IPS-20b (cell line): Measurements from ENCODE around the gene CLDN24.

Experiments
- H3K27ac ChIP-seq: one replicate; pipeline ENCODE4 v1.5.1; 2013; ENCODE audit warnings: low read length
- H3K27me3 ChIP-seq: 2 replicates; pipeline ENCODE4 v1.6.1; 2013; ENCODE audit warnings: mild to moderate bottlenecking, low read length, inconsistent platforms; ENCODE audit not compliant: insufficient read depth
- H3K36me3 ChIP-seq: 2 replicates; pipeline ENCODE4 v1.6.1; 2013; ENCODE audit warnings: low read depth, mild to moderate bottlenecking, inconsistent platforms, low read length, moderate library complexity; ENCODE audit not compliant: insufficient read depth
- H3K4me1 ChIP-seq: 2 replicates; pipeline ENCODE4 v1.6.1; 2013; ENCODE audit warnings: mild to moderate bottlenecking, control low read depth, inconsistent platforms, low read length, moderate library complexity; ENCODE audit not compliant: insufficient read depth
- H3K4me3 ChIP-seq: 2 replicates; pipeline ENCODE4 v1.5.1; 2013; ENCODE audit warnings: mild to moderate bottlenecking, low read length, inconsistent platforms
- H3K9ac ChIP-seq: 2 replicates; pipeline ENCODE4 v1.6.1; 2013; ENCODE audit warnings: low read depth, mild to moderate bottlenecking, inconsistent platforms, low read length, moderate library complexity
- H3K9me3 ChIP-seq: 2 replicates; pipeline ENCODE4 v1.6.1; 2013; ENCODE audit warnings: mild to moderate bottlenecking, low read depth, low read length, inconsistent platforms; ENCODE audit not compliant: insufficient read depth

Gene CLDN24

DNA sequence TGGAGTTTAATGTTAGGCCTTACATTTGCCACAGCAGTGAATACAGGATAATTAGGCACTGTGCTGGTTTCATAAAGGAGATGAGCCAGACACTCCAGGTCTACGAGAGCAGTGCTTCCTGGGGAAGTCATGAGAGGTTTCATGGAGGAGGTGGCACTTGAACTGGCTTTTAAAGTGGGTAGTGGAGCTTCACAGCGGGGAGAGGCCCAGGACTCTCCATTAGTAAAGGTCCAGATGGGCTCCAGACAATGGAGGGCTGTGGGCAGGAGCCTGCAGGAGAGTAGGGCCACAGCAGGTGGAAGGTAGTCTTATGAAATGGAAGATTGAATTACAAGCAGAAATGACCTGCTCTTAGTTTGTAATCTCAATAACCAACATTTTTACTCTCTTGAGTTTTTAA is 31.2 kb downstream of the CLDN24 start:
- Histone ChIP-seq H3K9me3 (no peaks in the 10 kb centered on the region), H3K4me1 (no peaks in the 10 kb centered on the region), H3K27me3 (no peaks in the 10 kb centered on the region), H3K27ac (no peak overlapping the region), H3K36me3 (peaks cover 88% of the 10 kb centered on the region), H3K4me3 (no peak overlapping the region), H3K9ac (no peak overlapping the region)

DNA sequence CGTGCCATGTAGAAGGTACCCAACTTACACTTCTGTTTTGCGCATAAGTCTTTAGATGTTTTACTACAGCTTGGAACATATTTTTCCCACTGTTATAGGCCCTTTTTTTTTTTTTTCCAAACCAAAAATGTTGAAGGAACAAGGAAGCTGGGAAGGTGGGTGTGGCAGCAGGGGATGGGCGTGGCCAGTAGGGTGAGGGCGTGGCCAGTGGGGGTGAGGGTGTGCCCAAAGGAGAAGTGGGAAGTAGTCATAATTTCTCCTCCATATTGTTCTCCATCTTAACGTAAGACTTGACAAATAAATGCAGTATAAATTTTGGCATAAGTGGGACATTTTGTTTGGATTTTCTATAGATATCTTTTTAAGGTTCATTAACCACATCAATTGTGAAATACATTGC is 32.5 kb downstream of the CLDN24 start:
- H3K9me3 ChIP-seq: no peaks in the 10 kb centered on the region
- H3K27me3 ChIP-seq: no peaks in the 10 kb centered on the region
- peaks cover 88% of the 10 kb centered on the region for H3K36me3 ChIP-seq
- no peaks in the 10 kb centered on the region for H3K4me1 ChIP-seq
- H3K4me3 ChIP-seq: no peak overlapping the region
- no peak overlapping the region for H3K9ac ChIP-seq
- no peak overlapping the region for H3K27ac ChIP-seq

DNA sequence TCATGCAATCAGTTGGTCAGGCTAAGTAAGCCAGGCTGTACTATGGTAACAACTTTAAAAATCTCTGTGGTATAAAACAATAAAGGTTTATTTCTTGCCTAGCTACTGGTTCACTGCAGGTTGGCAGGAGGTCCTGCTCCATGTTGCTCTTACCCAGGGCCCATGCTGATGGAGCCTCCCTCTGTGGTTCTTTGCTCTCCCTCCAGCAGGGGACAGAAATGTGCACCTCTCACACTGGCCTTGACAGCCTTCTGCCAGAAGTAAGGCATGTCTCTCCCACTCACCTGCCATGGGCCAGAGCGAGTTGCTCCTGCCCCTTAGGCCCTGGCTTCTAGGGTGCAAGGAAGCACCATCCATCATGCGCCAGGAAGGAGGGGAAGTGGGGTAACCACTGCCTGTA is 33.3 kb downstream of the CLDN24 start:
- Histone ChIP-seq H3K36me3 (peaks cover 88% of the 10 kb centered on the region), H3K27ac (no peak overlapping the region), H3K4me1 (no peaks in the 10 kb centered on the region), H3K9ac (no peak overlapping the region), H3K9me3 (no peaks in the 10 kb centered on the region), H3K27me3 (no peaks in the 10 kb centered on the region), H3K4me3 (no peak overlapping the region)

GRCh38 chr4:183287677-183288076 is 34.5 kb downstream of the CLDN24 start:
- Histone ChIP-seq H3K27me3 (no peaks in the 10 kb centered on the region), H3K4me3 (no peak overlapping the region), H3K9ac (no peak overlapping the region), H3K4me1 (no peaks in the 10 kb centered on the region), H3K27ac (no peak overlapping the region), H3K9me3 (no peaks in the 10 kb centered on the region), H3K36me3 (peaks cover 93% of the 10 kb centered on the region)

- Histone ChIP-seq H3K4me3 (no peak overlapping the region), H3K9me3 (no peaks in the 10 kb centered on the region), H3K4me1 (no peaks in the 10 kb centered on the region), H3K27me3 (no peaks in the 10 kb centered on the region), H3K9ac (no peak overlapping the region), H3K36me3 (peaks cover 93% of the 10 kb centered on the region), H3K27ac (no peak overlapping the region)
These were observed 34.9 kb downstream of the CLDN24 start for GRCh38 chr4:183287309-183287659.

GRCh38 chr4:183286590-183287308 is 35.5 kb downstream of the CLDN24 start:
- no peak overlapping the region for H3K9ac ChIP-seq
- H3K27me3 ChIP-seq: no peaks in the 10 kb centered on the region

GRCh38 chr4:183285886-183286285 is 36.3 kb downstream of the CLDN24 start:
- Histone ChIP-seq H3K9me3 (no peaks in the 10 kb centered on the region), H3K27me3 (no peaks in the 10 kb centered on the region), H3K4me3 (no peak overlapping the region), H3K4me1 (no peaks in the 10 kb centered on the region), H3K27ac (no peak overlapping the region), H3K36me3 (peaks cover 98% of the 10 kb centered on the region), H3K9ac (no peak overlapping the region)

More at GRCh38 chr4:183286590-183287308, 35.5 kb downstream of the CLDN24 start:
- no peak overlapping the region for H3K4me3 ChIP-seq
- H3K36me3 ChIP-seq: peaks cover 96% of the 10 kb centered on the region
- H3K27ac ChIP-seq: no peak overlapping the region
- H3K4me1 ChIP-seq: no peaks in the 10 kb centered on the region
- no peaks in the 10 kb centered on the region for H3K9me3 ChIP-seq

DNA sequence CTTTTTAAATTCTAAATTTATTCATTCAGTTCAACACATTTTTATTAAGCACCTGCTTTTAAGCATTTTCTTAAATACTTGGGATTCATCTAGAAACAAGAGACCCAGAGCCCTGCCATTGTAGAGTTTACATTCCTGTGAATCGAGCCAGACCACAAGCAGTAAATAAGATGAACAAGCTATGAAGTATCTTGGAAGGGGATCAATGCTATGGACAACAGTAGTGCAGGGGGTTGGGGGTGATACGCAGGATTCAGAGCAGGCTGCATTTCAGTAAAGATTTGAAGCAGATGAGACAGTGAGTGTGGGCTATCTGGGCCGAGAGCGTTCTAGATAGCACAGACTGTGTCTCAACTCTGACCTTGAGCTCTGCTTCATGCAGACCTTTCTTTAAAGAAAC is 37.3 kb downstream of the CLDN24 start:
- Histone ChIP-seq H3K9ac (no peak overlapping the region), H3K9me3 (no peaks in the 10 kb centered on the region), H3K4me3 (no peak overlapping the region), H3K27ac (no peak overlapping the region), H3K4me1 (no peaks in the 10 kb centered on the region), H3K36me3 (peaks cover 100% of the 10 kb centered on the region), H3K27me3 (no peaks in the 10 kb centered on the region)

GRCh38 chr4:183284258-183284785 is 37.9 kb downstream of the CLDN24 start:
- H3K4me3 ChIP-seq: no peak overlapping the region
- H3K27me3 ChIP-seq: no peaks in the 10 kb centered on the region
- no peak overlapping the region for H3K27ac ChIP-seq
- H3K36me3 ChIP-seq: peaks cover 97% of the 10 kb centered on the region
- H3K4me1 ChIP-seq: no peaks in the 10 kb centered on the region
- no peaks in the 10 kb centered on the region for H3K9me3 ChIP-seq
- no peak overlapping the region for H3K9ac ChIP-seq

DNA sequence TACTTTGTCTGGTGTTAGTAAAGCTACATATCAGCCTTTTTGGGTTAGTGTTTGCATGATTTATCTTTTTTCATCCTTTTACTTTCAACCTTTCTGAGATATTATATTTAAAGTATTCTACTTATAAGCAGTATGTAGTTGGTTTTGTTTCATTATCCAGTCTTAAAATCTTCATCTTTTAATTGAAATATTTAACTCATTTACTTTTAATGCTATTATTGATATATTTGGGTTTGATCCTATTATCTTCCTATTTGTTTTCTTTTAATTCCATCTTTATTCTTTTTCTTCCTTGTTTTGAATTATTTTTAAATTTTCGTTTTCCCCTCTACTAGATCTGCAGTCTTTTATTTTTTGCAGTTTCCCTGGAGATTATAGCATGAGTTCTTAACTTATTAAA is 46.1 kb downstream of the CLDN24 start:
- Histone ChIP-seq H3K4me1 (no peaks in the 10 kb centered on the region), H3K9me3 (peaks cover 14% of the 10 kb centered on the region), H3K27me3 (no peaks in the 10 kb centered on the region), H3K9ac (no peak overlapping the region), H3K4me3 (no peak overlapping the region), H3K36me3 (peaks cover 66% of the 10 kb centered on the region), H3K27ac (no peak overlapping the region)

GRCh38 chr4:183272384-183272783 is 49.8 kb downstream of the CLDN24 start:
- Histone ChIP-seq H3K27me3 (no peaks in the 10 kb centered on the region), H3K27ac (no peak overlapping the region), H3K36me3 (peaks cover 86% of the 10 kb centered on the region), H3K9ac (no peak overlapping the region), H3K9me3 (peaks cover 14% of the 10 kb centered on the region), H3K4me1 (no peaks in the 10 kb centered on the region), H3K4me3 (no peak overlapping the region)
